ENCODE results near the gene PRDM16. TPM values are rescaled to one million over a fixed set of nuclear protein-coding genes. Genes with fewer than 3 reads are reported as not detected.

Gene PRDM16
- total RNA-seq, 1 experiment from 2014 or later: 0.69 TPM

DNA sequence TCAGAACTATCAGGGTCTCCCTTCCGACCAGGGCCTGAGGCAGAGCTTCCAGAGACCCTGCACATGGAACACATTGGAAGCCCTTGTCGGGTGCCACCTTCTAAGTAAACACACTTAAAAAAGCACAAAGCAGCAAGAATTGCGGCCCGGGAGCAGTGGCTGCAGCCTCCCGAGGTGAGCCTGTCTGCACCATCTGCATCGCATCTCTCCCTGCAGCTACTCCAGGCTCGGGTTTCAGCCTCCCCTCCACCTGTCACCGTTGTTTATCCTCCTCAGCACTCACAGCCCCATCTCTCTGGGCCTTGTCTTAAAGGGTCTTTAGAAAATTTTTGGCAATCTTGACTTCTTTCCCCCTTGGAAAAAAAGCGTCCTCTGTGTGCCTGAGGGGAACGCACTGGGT lies 290.3 kb downstream of the PRDM16 start:
- Histone ChIP-seq H3K36me3 (replicated peaks; ENCODE audit: control insufficient read depth, insufficient read depth, low read length) (no peaks in the 10 kb centered on the region), H3K27me3 (ENCODE audit: control insufficient read depth, insufficient read depth, low read length) (no peaks in the 10 kb centered on the region)

DNA sequence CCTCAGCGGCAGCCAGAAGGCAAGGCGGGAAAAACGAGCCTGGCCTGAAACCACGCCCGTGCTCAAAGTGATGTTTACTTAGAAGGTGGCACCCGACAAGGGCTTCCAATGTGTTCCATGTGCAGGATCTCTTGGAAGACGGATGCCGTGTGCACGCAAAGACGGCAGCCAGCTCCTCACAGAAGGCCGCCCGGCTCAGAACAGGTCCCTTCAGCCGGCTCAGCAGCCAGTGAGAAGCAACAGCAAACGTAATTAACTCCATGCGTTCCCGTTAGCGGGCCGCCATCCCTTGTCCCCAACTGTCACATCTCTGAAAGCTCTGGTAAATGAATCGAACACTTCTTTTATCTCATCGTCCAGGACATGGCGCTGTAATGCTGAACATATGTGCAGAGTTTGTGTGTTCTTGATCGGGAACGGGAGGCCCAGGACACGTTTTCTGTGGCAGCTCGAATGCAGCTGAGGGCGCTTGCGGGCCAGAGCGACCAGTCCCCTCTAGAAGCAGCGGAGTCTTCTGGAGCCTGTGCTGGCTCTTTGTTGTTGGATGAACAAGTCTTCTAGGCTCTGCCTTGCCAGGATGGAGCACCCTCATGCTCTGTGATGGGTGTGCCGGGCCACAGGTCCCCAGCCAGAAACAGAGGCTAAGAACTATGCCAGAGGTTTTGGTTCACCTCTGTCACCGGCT lies 290.9 kb downstream of the PRDM16 start:
- no peaks in the 10 kb centered on the region for H3K27me3 ChIP-seq (ENCODE audit: control insufficient read depth, insufficient read depth, low read length)
- no peak overlapping the region for H3K4me3 ChIP-seq (ENCODE audit: insufficient read depth, low read depth, low read length)
- DNase-seq: no peak
- H3K36me3 ChIP-seq (replicated peaks; ENCODE audit: control insufficient read depth, insufficient read depth, low read length): no peaks in the 10 kb centered on the region

More for the DNA sequence above, 290.3 kb downstream of the PRDM16 start:
- no peak for DNase-seq
- no peak overlapping the region for H3K4me3 ChIP-seq (ENCODE audit: insufficient read depth, low read depth, low read length)

DNA sequence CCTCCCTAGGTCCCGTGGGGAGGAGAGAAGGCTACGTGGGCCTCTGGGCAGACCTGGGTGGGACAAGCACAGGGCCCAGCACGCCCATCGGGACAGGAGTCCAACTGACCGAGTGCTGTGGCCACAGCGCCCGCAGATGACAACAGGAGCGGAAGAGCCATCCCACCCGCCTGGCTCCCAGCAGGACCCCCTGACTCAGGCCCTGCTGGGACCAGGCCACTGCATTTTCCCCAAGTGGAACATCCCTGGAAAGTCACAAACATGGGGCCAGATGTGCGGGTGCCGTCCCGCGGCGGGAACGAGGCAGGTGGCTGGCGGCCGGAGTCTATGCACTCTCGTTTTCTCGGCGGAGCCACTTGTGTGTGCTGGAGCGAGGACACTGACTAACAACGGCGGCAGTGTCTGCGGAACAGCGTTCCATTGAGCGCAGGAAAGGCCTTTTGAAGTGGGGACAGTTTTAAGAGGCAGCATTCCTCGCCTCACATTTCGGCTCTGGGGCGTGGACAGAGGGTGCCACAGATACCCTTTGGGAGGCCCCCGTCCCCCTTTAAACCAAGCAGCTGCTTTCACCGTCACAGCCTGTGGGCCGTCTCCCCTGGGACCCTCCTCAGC lies 291.7 kb downstream of the PRDM16 start:
- DNase-seq: no peak
- H3K27me3 ChIP-seq (ENCODE audit: control insufficient read depth, insufficient read depth, low read length): no peaks in the 10 kb centered on the region
- H3K36me3 ChIP-seq (replicated peaks; ENCODE audit: control insufficient read depth, insufficient read depth, low read length): no peaks in the 10 kb centered on the region
- no peak overlapping the region for H3K4me3 ChIP-seq (ENCODE audit: insufficient read depth, low read depth, low read length)

DNA sequence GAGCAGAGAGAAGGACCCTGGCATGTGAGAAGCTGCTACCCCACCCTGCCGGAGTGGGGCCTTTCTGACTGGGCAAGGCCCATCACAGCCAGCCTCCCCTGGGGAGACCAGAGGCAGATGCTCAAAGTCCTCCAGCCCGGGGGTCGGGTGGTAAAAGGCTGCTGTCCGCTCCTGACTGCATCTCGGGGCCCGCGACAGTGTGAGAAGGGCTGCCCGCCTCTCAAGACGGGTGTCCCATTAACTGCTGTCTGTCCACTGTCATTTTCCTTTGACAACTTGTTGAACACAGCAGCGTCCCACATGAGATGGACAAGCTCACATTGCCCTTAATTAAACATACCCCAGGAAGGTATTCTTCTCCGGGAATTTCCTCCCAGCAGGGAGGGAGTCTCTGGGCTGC lies 294.0 kb downstream of the PRDM16 start:
- no peaks in the 10 kb centered on the region for H3K27me3 ChIP-seq (ENCODE audit: control insufficient read depth, insufficient read depth, low read length)
- H3K36me3 ChIP-seq (replicated peaks; ENCODE audit: control insufficient read depth, insufficient read depth, low read length): no peaks in the 10 kb centered on the region
- DNase-seq: no peak
- H3K4me3 ChIP-seq (ENCODE audit: insufficient read depth, low read depth, low read length): no peak overlapping the region

DNA sequence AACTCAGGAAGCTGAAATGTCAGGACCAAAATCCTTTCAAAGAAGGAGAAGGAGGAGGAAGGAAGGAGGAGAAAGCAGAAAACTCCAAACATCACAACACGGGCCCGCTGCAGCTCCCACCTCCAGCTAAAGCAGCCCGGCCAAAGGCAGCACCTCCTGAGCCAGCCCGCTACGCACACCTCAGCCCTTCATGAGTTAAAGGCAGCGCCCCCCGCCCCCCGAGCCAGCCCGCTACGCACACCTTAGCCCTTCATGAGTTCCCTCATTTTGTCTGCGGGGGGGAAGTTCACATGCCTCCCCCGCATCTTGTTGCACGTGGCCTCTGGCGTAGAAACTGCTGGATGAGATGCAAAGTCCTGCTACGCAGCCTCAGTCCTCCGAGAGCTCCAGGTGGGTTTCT lies 294.8 kb downstream of the PRDM16 start:
- no peak overlapping the region for H3K4me3 ChIP-seq (ENCODE audit: insufficient read depth, low read depth, low read length)
- DNase-seq: no peak
- no peaks in the 10 kb centered on the region for H3K36me3 ChIP-seq (replicated peaks; ENCODE audit: control insufficient read depth, insufficient read depth, low read length)
- H3K27me3 ChIP-seq (ENCODE audit: control insufficient read depth, insufficient read depth, low read length): no peaks in the 10 kb centered on the region

DNA sequence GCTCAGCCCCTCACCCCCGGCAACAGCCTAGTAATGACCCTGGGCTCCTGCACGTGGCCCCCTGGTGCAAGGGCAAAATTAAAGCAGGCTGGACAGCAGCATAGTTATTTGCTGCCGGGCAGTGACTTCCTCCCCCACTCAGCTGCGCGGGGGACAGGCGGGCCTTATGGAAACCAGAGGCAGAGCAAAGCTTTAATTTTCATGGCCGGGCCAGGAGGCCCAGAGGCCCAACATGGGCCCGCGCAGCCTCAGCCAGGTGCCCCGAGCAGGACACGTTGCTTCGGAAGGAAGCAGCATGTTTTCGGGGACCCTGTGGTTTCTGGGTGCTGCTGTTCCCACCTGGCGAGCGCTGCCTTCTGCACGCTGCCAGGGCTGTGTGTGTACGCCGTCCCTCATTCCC lies 295.5 kb downstream of the PRDM16 start:
- H3K27me3 ChIP-seq (ENCODE audit: control insufficient read depth, insufficient read depth, low read length): no peaks in the 10 kb centered on the region
- H3K36me3 ChIP-seq (replicated peaks; ENCODE audit: control insufficient read depth, insufficient read depth, low read length): no peaks in the 10 kb centered on the region
- no peak overlapping the region for H3K4me3 ChIP-seq (ENCODE audit: insufficient read depth, low read depth, low read length)
- no peak for DNase-seq

DNA sequence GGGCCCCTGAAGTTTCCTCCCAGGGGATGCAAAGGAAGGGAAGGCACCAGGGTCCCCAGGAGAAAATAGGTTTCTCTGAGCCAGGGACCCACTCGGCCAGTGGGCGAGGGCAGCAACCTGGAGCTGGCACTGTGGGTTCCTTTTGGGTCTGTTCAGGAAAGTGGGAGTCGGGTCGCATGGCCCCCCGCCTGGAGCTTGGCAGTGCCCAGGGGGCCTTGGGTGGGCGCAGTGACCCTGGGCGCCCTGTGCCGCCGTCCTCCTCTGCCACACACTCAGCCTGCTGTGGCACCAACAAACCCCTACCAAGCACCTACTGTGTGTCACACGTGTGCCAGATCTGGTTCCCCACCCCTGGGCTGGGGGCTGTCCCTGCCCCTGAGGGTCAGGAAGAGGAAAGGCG lies 296.0 kb downstream of the PRDM16 start:
- no peak overlapping the region for H3K4me3 ChIP-seq (ENCODE audit: insufficient read depth, low read depth, low read length)
- DNase-seq: no peak
- H3K27me3 ChIP-seq (ENCODE audit: control insufficient read depth, insufficient read depth, low read length): no peaks in the 10 kb centered on the region
- no peaks in the 10 kb centered on the region for H3K36me3 ChIP-seq (replicated peaks; ENCODE audit: control insufficient read depth, insufficient read depth, low read length)

DNA sequence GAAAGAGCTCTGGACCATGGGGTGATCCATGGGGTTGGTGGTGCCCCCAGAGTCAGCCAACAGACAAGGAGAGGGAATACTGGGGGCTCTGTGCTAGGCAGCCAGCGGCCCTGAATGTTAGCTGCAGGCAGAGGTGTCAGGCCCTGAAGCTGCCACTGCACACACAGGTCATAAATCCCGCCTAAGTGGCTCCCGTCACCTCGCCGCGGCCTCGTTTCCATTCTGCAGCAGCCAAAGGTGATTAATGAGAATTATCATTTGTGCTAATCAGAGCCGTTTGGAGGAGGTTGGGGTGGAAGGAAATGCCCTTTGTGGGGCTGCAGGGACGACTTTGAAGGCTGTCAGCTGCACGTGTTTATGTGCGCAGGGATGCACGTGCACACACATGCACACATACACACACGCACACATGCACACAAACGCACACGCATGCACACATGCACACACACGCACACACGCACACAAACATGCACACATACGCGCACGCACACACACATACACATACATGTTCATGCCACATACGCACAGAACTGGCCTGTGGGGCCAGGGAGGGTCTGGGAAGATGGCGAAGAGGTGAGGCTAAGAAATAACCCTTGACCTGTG lies 296.6 kb downstream of the PRDM16 start:
- no peaks in the 10 kb centered on the region for H3K36me3 ChIP-seq (replicated peaks; ENCODE audit: control insufficient read depth, insufficient read depth, low read length)
- H3K4me3 ChIP-seq (ENCODE audit: insufficient read depth, low read depth, low read length): no peak overlapping the region
- no peaks in the 10 kb centered on the region for H3K27me3 ChIP-seq (ENCODE audit: control insufficient read depth, insufficient read depth, low read length)
- no peak for DNase-seq

DNA sequence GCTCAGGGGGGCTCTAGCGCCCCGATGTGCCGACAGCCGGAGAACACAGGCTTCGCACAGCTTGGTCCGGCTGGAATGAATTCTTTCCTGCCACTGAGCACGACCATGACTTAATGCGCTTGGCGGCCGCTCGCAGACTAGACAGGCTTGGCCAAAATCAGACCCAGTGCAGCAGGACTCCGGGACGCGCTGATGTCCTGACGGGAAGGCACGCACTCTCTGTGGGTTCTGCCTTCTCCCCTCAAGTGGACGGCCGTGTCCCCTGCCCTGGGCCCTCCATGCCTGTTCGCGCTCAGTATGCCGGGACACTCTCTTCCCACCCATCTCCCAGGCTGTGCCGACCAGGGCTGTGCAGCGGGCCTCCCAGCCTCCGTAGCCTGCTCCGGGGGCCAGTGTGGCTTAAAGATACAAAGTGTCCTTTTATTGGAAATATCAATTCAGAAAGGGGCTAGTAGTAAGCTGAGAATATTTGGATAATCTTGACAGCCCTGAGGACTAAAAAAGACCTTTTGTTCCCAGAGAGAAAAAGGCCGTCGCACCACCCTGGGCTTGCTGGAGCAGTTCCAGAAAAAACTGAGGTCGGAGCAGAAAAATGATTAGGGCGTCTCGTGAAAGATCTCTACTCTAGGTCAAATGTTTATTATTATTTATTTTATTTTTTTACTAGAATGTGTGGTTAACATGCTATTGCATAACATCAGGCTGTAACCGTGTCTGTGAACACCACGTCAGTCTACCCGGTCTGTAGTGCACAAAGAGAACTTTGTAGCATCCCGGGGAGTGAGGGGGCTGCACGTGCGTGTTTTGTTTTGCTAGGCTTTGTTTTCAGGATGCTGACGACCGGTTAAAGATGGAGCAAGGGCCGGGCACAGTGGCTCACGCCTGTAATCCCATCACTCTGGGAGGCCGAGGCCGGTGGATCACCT lies 297.4 kb downstream of the PRDM16 start:
- H3K36me3 ChIP-seq (replicated peaks; ENCODE audit: control insufficient read depth, insufficient read depth, low read length): no peaks in the 10 kb centered on the region
- DNase-seq: no peak
- no peaks in the 10 kb centered on the region for H3K27me3 ChIP-seq (ENCODE audit: control insufficient read depth, insufficient read depth, low read length)
- H3K4me3 ChIP-seq (ENCODE audit: insufficient read depth, low read depth, low read length): no peak overlapping the region

DNA sequence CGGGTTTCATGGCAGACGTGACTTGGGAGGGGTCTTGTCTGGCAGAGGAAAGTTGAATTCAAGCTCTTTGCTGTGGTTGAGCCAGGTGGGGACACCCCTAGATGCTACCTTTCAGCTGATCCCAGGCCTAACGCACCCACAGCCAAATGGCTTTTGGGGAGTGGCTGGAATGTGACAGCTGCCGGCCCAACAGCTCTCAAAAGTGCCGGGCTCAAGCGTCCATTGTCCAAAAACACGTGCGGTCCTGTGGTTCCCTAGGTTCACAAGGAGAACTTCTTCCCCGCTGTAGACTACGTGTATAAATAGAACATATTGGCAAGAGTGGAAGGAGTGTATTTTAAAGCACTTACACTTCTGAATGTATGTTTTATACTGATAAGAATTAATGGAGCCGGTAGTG lies 298.4 kb downstream of the PRDM16 start:
- no peak overlapping the region for H3K4me3 ChIP-seq (ENCODE audit: insufficient read depth, low read depth, low read length)
- H3K27me3 ChIP-seq (ENCODE audit: control insufficient read depth, insufficient read depth, low read length): no peaks in the 10 kb centered on the region
- H3K36me3 ChIP-seq (replicated peaks; ENCODE audit: control insufficient read depth, insufficient read depth, low read length): no peaks in the 10 kb centered on the region
- DNase-seq: no peak

DNA sequence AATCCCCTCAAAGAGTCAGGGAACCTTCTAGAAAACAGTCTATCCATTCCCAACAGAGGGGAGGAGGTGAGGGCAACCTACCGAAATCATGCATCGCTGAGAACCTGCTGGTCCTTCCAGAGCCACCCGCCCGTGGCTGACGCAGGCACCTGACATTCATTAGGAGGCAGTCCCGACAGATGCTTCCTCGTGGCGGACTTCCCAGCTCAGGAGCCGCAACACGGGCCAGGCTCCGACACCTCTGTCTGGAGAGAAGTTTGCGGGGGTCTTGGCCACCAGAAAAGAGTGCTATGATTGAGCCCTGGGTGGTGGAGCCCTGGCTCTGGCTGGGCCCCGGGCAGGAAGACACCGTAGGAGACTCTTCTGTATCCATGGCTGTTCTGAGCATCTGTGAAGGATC lies 299.1 kb downstream of the PRDM16 start:
- Histone ChIP-seq H3K27me3 (ENCODE audit: control insufficient read depth, insufficient read depth, low read length) (no peaks in the 10 kb centered on the region), H3K36me3 (replicated peaks; ENCODE audit: control insufficient read depth, insufficient read depth, low read length) (no peaks in the 10 kb centered on the region), H3K4me3 (ENCODE audit: insufficient read depth, low read depth, low read length) (no peak overlapping the region)
- DNase-seq: no peak

DNA sequence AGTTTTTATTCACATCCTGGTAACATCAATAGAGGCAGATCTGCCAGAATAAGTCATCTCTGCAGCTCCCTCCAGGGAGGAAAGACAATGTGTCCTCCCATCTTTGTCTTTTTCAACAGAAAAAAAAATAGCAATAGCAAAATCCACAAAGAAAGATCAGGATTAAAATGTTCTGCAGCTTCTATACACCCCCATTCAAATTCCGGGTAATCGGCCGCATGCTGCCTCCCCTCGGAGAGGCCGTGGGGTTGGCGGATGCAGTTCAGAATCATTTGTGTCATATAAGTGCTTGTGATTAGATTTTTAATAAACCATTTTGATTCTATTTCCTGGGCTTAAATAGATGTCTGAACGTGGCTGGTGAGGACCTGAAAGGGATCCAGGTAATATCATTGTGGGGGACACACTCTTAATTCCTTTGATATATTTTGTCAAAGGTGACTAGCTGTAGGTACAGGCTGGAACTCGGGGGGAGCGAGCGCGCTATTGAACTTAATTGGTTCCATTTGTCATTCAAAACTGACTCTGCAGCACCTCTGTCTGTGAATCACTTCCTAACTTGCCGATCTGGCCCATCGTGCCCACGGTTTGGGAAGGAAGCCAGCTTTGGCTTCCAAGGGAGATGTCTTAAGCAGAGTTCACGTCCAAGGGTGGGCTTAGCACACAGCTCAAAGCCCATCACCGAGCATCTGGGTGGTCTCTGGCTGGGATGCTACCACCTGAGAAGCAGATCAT lies 299.9 kb downstream of the PRDM16 start:
- H3K27me3 ChIP-seq (ENCODE audit: control insufficient read depth, insufficient read depth, low read length): no peaks in the 10 kb centered on the region
- H3K4me3 ChIP-seq (ENCODE audit: insufficient read depth, low read depth, low read length): no peak overlapping the region
- H3K36me3 ChIP-seq (replicated peaks; ENCODE audit: control insufficient read depth, insufficient read depth, low read length): no peaks in the 10 kb centered on the region
- no peak for DNase-seq

DNA sequence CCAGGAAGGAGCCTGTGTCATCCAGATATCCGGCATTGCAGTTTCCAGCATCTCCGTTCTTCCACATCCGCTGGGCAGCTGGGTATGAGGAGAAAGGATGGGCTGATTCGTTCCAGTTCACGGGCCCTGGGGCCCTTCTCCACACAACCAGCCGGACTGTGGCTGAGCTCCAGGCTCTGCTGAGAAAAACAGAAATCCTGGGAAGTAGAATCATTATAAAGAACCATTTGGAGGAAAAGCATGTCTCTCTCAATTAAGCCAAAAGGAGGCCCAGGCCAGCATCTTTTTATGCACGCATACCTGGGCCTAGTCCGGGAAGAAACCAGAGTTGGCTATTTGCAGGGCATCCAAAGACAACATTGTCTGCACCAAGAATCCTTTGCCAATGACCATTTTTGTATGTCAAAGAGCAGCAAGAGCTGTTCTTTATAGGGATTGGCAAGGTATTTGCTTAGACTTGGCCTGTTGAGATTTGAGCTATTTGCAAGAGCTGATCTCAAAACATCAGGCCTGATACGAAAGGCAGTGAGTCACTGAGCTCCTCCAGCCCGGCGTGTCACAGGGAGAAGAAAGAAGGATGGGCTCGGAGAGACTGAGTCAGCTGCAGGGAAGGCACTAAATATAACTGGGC lies 300.6 kb downstream of the PRDM16 start:
- no peaks in the 10 kb centered on the region for H3K36me3 ChIP-seq (replicated peaks; ENCODE audit: control insufficient read depth, insufficient read depth, low read length)
- no peaks in the 10 kb centered on the region for H3K27me3 ChIP-seq (ENCODE audit: control insufficient read depth, insufficient read depth, low read length)
- DNase-seq: no peak
- H3K4me3 ChIP-seq (ENCODE audit: insufficient read depth, low read depth, low read length): no peak overlapping the region

Data from H7 (cell line).